ENCODE results near the gene COL6A1.

Gene COL6A1

GRCh38 chr21:46050668-46051378 is 69.3 kb downstream of the COL6A1 start:
- DNase-seq: no peak

DNA sequence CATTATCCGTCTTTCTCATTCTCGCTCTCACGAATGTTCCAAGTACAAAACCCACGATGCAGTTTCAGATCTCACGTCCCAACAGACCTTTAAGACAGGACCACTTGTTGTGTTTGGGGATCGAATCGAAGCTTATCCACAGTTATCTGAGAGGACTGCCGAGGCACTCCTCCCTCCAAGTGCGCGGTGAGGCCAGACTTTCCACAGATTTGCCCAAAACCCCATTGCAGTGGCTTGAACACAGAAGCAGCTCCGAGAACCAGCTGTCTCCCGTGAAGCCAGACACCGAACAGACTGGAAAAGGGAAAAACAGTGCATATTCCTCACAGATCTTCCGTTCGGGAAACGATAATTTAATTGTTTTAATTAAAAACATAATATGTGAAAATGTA is 69.8 kb downstream of the COL6A1 start:
- DNase-seq: no peak

GRCh38 chr21:46051821-46052675 is 70.5 kb downstream of the COL6A1 start:
- DNase-seq: no peak

- peak; percentile 3 for DNase-seq
Observed at GRCh38 chr21:46052703-46053651, 71.4 kb downstream of the COL6A1 start.

DNA sequence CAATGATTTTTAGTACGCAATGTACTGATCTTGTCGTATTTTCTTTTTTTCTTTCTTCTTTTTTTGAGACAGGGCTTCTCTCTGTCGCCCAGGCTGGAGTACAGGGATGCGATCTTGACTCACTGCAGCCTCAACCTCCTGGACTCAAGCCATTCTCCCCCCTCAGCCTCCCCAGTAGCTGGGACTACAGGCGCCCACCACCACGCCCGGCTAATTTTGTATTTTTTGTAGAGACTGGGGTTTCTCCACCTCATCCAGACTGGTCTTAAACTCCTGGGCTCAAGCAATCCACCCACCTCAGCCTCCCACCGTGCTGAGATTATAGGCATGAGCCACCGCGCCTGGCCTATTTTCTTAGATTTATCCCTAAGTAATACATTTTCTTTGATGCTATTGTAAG is 72.5 kb downstream of the COL6A1 start:
- DNase-seq: no peak

DNA sequence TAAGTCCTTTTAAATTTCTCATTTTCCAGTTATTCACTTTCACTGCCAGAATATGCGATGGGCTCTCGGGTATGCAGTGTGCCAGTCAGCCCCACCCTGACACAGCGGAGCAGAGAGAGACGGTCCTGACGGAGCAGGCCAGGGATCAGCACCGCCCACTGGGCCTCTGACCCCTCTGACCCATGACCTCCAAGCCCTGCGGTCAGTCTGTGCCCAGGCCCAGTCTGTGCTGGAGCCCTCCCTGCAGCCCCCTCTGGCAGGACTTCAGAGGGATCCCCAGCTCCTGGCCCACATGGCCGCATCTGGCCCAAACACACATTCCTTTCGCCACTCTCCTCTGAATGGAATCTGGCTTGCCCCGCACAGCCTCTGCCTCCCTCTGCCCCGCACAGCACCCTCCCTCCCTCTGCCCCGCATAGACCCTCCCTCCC is 72.9 kb downstream of the COL6A1 start:
- no peak for DNase-seq

Measured in DMS79 treated with DMSO at 0.1 percent for 48 hours (cell line).